Coronary artery (tissue), 2 donors: Measurements from ENCODE around the gene TIMM22.

Experiments
- DNase-seq: peaks from one replicate; pipeline ENCODE4 v3.0.0-alpha.2; 2017; ENCODE audit warnings: low spot score
- H3K27ac ChIP-seq, 2 donors: fragments of 200-600 bp; sonication (generic); one replicate each; pipeline ENCODE4 v1.5.1; 2016 to 2019
- H3K4me3 ChIP-seq: fragments of 200-600 bp; sonication (generic); 2 replicates; pipeline ENCODE4 v1.5.1; 2016; ENCODE audit warnings: mild to moderate bottlenecking, moderate library complexity
- TF ChIP-seq, protein P1 (sequence below): fragments of 200-600 bp; sonication (generic); IDR thresholded peaks from one replicate; pipeline ENCODE4 v1.5.1; 2019; ENCODE audit warnings: antibody characterized with exemption

Gene TIMM22

DNA sequence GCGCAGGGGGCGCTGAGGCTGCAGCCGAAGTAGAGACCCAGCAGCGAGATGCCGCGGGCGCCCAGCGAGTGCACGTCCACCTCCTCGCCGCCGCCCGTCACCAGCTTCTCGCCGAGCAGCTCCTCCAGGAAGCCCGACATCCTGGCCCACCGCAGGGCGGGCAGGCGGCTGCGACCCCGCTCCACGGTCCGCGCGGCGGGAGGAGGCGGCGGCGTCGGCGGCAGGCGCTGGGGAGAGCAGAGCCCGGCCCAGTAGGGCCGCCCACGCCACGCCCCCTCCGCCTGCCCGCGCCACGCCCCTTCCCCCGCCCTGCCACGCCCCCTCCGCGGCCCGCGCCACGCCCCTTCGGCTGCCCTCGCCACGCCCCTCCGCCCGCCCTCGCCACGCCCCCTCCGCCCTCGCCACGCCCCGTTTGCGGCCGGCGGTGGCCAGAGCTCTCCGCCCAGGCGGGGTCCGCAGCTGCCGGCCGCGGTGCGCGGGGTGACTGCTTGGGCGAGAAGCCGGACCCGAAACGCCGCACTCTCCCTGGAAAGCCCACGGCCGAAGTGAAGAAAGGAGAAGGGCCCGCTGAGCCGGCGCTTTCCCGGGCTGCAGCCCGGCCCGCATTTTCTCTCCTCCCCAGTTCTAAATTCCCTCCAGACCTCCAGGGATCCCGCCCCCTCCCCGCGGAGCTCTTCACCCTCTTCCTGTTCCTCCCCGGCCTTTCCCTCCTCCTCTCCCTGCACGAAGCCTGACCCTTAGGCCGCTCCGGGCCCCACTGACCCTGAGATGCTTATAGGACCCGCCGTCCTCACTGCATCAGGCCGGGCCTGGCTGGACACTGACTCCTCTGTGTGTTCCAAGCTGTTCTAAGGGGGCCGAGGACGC is 17.2 kb upstream of the TIMM22 start, which contains the start of gene NXN:
Gene NXN (minus strand): TSS at position 238 of the 867 bp plus-strand sequence.
- TF ChIP-seq, protein P1, sequence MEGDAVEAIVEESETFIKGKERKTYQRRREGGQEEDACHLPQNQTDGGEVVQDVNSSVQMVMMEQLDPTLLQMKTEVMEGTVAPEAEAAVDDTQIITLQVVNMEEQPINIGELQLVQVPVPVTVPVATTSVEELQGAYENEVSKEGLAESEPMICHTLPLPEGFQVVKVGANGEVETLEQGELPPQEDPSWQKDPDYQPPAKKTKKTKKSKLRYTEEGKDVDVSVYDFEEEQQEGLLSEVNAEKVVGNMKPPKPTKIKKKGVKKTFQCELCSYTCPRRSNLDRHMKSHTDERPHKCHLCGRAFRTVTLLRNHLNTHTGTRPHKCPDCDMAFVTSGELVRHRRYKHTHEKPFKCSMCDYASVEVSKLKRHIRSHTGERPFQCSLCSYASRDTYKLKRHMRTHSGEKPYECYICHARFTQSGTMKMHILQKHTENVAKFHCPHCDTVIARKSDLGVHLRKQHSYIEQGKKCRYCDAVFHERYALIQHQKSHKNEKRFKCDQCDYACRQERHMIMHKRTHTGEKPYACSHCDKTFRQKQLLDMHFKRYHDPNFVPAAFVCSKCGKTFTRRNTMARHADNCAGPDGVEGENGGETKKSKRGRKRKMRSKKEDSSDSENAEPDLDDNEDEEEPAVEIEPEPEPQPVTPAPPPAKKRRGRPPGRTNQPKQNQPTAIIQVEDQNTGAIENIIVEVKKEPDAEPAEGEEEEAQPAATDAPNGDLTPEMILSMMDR: no peak
- DNase-seq: peak; percentile 89
- Histone ChIP-seq H3K27ac (peak within 1 kb of the TSS; percentile 61 to 94), H3K4me3 (peak within 1 kb of the TSS; percentile 93)

DNA sequence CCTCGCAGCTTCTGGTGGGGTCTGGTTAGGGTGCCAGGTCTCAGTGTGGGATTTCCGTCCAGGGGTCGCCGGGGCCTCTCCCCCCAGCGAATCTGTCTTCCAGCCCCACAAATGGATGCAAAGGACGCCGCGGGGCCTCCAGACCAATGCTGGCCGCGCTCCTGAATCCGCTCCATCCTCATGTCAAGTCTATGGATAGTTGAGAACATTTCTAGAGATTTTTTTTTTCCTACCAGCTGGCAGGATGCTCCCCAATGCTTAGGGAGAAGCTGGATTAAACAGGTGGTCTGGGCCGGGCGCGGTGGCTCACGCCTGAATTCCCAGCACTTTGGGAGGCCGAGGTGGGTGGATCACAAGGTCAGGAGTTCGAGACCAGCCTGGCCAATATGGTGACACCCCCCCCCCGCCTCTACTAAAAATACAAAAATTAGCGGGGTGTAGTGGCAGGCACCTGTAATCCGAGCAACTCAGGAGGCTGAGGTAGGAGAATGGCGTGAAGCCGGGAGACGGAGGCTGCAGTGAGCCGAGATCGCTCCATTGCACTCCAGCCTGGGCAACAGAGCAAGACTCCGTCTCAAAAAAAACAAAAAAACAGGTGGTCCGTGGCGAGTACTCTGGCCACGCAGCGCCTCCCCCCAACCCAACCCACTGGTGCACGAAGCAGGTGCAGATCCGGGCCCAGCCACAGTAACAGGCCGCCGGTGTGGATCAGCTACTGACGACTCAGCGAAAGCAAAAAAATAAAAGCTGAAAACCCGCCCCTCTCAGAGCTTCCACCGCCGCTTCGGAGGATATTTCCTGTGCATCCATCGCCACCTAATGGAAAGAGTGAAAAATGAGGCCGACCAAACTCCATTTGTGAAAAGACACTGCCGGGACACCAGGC is 16.3 kb upstream of the TIMM22 start:
- Histone ChIP-seq H3K27ac (peak overlapping the region; percentile 61 to 94), H3K4me3 (peak overlapping the region; percentile 93)
- TF ChIP-seq, protein P1: peak; percentile 66
- no peak for DNase-seq

DNA sequence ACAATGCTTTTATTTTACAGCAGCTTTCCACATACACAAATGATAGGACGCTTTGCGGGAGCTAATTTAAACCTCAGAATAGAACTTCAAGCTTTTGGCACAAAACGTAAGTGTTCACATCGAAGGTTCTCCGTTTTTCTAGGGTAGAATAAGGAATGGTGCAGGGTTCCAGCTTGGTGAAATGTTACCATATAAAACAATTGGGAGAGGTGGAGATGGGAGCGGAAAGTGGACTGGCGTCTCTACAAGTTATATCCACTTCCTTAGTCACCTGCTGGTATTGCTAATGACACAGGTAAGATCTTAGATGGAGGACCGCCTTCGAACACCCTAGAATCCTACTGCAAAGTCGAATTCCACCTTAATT is 15.7 kb upstream of the TIMM22 start:
- DNase-seq: no peak
- Histone ChIP-seq H3K4me3 (no peak overlapping the region), H3K27ac (no peak overlapping the region)
- TF ChIP-seq, protein P1: no peak

DNA sequence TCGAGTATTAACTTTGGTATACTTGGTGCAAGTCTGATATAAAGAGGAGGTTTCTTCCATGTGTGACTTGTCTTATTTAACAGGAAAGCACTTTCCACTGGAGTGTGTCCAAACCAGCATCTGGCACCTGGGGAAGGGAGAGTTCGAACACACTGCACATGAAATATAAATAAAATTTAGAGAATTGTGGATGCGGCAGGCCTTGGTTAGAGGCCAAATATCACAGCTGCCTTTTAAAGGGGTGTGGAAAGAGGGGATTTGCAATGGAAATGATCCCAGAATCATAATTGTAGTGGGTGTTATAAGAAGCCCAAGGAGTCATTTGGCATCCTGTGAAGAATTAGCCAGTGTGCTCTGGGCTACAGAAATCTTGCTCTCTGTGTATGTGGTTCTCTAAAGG is 13.0 kb upstream of the TIMM22 start:
- Histone ChIP-seq H3K27ac (no peak overlapping the region), H3K4me3 (no peak overlapping the region)
- TF ChIP-seq, protein P1: no peak
- no peak for DNase-seq

DNA sequence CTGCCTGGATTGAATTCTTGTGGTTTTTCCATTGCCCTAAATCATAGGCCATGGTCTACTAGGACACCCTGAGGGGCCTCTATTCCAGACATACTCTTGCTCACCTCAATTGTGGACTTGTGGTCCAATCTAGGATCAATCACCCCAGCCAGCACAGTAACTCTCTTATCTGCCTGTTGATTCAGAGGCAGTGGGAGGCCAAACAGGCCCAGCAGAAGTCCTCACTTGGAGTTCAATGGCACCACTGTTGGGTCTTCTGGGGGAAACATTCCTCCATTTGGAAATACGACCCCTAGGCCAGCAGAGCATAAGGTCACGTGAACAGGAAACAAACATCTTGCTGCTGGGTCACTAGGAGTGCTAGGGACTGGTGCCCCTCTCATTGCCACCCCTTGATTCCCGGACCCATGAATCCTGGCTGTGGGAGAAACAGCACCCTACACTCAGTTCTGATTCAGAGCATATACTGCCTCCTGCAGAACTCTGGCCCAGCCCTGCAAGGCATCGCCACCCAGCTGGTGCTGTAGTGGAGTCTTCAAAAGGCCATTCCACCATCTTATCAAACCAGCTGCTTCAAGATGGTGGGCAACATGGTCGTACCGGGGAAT is 10.5 kb upstream of the TIMM22 start:
- Histone ChIP-seq H3K27ac (no peak overlapping the region), H3K4me3 (no peak overlapping the region)
- TF ChIP-seq, protein P1: no peak
- DNase-seq: no peak

DNA sequence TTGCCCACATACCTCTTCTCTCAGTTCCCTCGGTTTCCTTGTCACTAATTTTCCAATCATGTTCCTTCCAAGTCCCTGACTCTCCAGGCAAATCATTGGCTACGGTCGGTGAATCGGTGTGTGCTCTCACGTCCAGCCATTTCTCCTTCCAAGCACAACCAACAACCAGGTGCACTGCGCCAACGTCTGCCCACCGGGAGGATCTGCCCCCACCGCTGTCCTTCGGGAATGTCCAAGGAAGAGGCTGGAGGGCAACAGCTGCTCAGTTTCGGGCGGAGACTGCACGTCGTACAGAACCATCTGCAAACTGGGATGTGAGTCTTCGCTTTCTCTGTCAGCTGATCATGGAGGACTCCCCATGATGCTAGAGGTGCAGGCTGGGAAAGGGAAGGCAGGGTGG is 9.0 kb upstream of the TIMM22 start:
- H3K4me3 ChIP-seq: no peak overlapping the region
- TF ChIP-seq, protein P1: no peak
- no peak overlapping the region for H3K27ac ChIP-seq
- DNase-seq: no peak
